OCI-LY1 (cell line): ENCODE measurements around the gene CCDC32.

ENCODE experiments used
- EZH2 ChIP-seq: fragments of 200-600 bp; sonication (generic), shearing (Covaris generic); IDR thresholded peaks from 2 replicates; pipeline ENCODE4 v1.8.0; 2017; ENCODE audit warnings: borderline replicate concordance, mixed run types, mild to moderate bottlenecking, antibody characterized with exemption, low read length, moderate library complexity, mixed read lengths
- TF ChIP-seq, protein P1 (sequence below): fragments of 200-600 bp; sonication (generic), shearing (Covaris generic); IDR thresholded peaks from 2 replicates; pipeline ENCODE4 v1.5.1; 2017; ENCODE audit warnings: mild to moderate bottlenecking, antibody characterized with exemption, low read length, moderate library complexity, mixed read lengths

DNA sequence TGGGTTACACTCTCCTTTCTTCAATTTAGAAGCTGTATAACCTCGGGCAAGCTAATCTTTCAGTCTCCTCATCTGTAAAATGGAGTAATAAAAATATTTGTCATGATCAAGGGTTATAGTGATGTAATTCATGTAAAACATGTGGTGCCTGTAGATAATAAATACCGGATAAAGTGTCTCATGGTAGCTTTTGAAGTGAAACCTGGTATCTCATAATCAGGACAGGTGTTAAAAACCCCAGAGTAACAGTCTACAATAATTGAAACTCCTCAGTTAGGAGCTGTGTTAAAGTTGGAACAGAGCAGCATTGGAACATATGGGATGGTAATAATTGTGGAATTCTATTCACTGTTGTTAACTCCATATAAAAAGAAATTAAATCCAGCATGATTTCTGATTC, 28.3 kb upstream of the CCDC32 start:
- TF ChIP-seq, protein P1, sequence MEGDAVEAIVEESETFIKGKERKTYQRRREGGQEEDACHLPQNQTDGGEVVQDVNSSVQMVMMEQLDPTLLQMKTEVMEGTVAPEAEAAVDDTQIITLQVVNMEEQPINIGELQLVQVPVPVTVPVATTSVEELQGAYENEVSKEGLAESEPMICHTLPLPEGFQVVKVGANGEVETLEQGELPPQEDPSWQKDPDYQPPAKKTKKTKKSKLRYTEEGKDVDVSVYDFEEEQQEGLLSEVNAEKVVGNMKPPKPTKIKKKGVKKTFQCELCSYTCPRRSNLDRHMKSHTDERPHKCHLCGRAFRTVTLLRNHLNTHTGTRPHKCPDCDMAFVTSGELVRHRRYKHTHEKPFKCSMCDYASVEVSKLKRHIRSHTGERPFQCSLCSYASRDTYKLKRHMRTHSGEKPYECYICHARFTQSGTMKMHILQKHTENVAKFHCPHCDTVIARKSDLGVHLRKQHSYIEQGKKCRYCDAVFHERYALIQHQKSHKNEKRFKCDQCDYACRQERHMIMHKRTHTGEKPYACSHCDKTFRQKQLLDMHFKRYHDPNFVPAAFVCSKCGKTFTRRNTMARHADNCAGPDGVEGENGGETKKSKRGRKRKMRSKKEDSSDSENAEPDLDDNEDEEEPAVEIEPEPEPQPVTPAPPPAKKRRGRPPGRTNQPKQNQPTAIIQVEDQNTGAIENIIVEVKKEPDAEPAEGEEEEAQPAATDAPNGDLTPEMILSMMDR: no peak
- TF ChIP-seq EZH2: no peak
